HL-60 (cell line): ENCODE results near the gene TTLL11.

Experiments
- POLR2AphosphoS5 ChIP-seq: IDR thresholded peaks from 2 replicates; pipeline ENCODE4 v1.6.1; 2012; ENCODE audit warnings: low read depth
- REST ChIP-seq: IDR thresholded peaks from 2 replicates; pipeline ENCODE4 v1.6.1; 2012; ENCODE audit warnings: low read depth; ENCODE audit not compliant: insufficient replicate concordance
- SPI1 ChIP-seq: IDR thresholded peaks from 2 replicates; pipeline ENCODE4 v1.6.1; 2012; ENCODE audit warnings: low read depth, mild to moderate bottlenecking, borderline replicate concordance
- TF ChIP-seq, protein P1 (sequence below): IDR thresholded peaks from one replicate; pipeline ENCODE4 v1.5.1; 2011; ENCODE audit warnings: low read length, control low read depth, inconsistent platforms; ENCODE audit not compliant: insufficient read depth

DNA sequence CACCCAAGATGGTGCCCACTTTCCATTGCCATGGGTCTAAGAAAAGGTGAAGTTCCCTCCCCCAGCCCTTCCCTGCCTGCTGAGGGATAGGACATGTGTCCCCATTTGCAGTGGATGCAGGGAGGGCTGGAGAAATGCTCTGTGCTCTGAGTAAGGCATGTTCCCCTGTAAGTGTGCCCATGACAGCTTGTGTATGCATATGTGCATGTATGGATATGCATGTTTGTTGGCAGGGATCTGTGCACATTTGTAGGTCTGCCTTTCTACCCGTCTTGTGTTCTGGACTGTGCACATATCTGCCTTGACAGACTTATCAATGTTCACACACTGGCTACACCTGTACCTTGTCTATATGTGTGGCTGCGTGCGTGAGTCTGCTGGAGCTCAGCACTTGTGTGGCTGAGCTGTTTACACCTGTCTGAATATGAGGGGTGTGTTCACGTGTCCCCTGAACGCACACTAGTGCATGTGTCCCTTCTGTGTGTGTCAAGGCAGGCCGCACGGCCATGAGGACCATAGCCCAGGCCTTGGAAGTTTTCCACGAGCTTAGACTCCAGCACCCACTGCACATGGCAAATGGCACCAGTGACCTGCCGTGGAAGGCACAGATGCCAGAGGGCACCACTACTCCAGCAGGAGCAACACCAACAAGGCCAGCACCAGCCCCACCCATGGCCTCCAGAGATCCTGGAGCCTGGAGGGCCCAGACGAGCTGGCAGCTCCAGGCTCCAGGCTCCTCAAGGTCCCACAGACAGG is 27.4 kb upstream of the TTLL11 start:
- TF ChIP-seq, protein P1, sequence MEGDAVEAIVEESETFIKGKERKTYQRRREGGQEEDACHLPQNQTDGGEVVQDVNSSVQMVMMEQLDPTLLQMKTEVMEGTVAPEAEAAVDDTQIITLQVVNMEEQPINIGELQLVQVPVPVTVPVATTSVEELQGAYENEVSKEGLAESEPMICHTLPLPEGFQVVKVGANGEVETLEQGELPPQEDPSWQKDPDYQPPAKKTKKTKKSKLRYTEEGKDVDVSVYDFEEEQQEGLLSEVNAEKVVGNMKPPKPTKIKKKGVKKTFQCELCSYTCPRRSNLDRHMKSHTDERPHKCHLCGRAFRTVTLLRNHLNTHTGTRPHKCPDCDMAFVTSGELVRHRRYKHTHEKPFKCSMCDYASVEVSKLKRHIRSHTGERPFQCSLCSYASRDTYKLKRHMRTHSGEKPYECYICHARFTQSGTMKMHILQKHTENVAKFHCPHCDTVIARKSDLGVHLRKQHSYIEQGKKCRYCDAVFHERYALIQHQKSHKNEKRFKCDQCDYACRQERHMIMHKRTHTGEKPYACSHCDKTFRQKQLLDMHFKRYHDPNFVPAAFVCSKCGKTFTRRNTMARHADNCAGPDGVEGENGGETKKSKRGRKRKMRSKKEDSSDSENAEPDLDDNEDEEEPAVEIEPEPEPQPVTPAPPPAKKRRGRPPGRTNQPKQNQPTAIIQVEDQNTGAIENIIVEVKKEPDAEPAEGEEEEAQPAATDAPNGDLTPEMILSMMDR: no peak
- TF ChIP-seq SPI1 (no peak), POLR2AphosphoS5 (no peak), REST (no peak)
